ENCODE results near the gene PPFIA4. TPM values are rescaled to one million over a fixed set of nuclear protein-coding genes. Genes with fewer than 3 reads are reported as not detected.

PPFIA4 gene
- total RNA-seq, 3 donors from 2014 or later (not counting 1 experiment from before 2014, with no cell fraction given), result 0.18 to 0.88 (median 0.33) TPM

DNA sequence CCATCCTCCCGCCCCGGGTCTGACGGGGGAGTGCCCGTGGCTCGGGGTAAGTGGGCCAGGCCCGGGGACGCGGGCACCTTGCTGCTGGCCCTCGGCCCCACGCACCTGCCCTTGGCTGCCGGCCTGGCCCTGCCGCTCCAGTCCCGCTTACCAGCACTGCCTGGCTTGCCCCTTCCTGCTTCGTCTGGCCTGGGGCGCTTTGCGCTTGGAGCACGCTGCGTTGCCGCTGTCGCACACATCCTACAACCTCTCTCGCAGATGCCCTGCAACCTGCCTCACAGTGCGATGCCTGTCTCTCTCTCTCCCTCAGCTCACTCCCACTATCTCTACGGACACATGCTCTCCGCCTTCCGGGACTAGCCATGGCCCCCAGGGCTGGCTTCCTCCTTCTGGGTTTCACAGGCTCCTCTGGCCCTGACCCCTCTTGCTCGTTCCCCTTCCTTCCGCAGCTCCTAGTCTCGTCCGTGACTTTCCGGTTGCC lies 49.8 kb downstream of the PPFIA4 start:
- 6% methylated on average over 30 of the region's 30 CpGs for WGBS (ENCODE audit: insufficient coverage)
- Mint-ChIP-seq H3K27ac (peak overlapping the region in 1 of 2 donors; percentile 47), H3K27me3 (ENCODE audit: low read depth in 2 of 2) (peaks cover 47 to 59% of the 10 kb centered on the region in 2 donors), H3K36me3 (no peaks in the 10 kb centered on the region), H3K4me1 (peaks cover 4 to 6% of the 10 kb centered on the region in 2 donors), H3K4me3 (peak overlapping the region; percentile 39), H3K9me3 (no peaks in the 10 kb centered on the region)
- DNase-seq (no peak), ATAC-seq (peak in 1 of 3 donors; percentile 17)
- Histone ChIP-seq H3K27ac (ENCODE audit: low read length) (no peak overlapping the region), H3K4me1 (ENCODE audit: control insufficient read depth, insufficient read depth, low read length) (peaks cover 12% of the 10 kb centered on the region), H3K36me3 (ENCODE audit: control insufficient read depth, insufficient read depth, low read length) (no peaks in the 10 kb centered on the region), H3K9me3 (ENCODE audit: control insufficient read depth, insufficient read depth, low read length) (no peaks in the 10 kb centered on the region), H3K27me3 (ENCODE audit: control insufficient read depth, insufficient read depth, low read length) (peaks cover 2% of the 10 kb centered on the region), H3K4me3 (ENCODE audit: low read length) (peak overlapping the region; percentile 4)
- intact Hi-C loops (cut with micrococcal nuclease), result no loop called here
- TF ChIP-seq, protein P1, sequence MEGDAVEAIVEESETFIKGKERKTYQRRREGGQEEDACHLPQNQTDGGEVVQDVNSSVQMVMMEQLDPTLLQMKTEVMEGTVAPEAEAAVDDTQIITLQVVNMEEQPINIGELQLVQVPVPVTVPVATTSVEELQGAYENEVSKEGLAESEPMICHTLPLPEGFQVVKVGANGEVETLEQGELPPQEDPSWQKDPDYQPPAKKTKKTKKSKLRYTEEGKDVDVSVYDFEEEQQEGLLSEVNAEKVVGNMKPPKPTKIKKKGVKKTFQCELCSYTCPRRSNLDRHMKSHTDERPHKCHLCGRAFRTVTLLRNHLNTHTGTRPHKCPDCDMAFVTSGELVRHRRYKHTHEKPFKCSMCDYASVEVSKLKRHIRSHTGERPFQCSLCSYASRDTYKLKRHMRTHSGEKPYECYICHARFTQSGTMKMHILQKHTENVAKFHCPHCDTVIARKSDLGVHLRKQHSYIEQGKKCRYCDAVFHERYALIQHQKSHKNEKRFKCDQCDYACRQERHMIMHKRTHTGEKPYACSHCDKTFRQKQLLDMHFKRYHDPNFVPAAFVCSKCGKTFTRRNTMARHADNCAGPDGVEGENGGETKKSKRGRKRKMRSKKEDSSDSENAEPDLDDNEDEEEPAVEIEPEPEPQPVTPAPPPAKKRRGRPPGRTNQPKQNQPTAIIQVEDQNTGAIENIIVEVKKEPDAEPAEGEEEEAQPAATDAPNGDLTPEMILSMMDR (IDR thresholded peaks at IDR 0.05), result no peak

DNA sequence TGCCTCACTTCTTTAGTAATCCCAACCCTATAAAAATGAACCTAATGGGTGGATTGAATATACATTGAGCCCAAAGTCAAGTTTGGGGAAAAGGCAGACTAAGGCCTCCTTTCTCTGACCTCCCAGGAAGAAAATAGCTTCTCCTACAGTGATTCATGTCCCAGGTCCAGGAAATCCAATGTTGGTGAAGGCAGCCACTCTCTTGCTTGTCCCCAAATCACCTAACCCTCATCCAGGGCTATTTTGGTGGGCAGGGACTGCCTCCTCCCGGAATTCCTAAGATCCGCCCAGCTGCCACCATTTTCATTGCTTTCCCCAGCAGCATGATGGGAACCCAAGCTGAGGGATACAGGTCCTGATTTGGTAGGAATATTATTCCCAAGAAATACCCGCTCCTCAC lies 51.1 kb downstream of the PPFIA4 start:
- Histone ChIP-seq H3K9me3 (ENCODE audit: control insufficient read depth, insufficient read depth, low read length) (no peaks in the 10 kb centered on the region), H3K4me3 (ENCODE audit: low read length) (no peak overlapping the region), H3K4me1 (ENCODE audit: control insufficient read depth, insufficient read depth, low read length) (peaks cover 12% of the 10 kb centered on the region), H3K36me3 (ENCODE audit: control insufficient read depth, insufficient read depth, low read length) (no peaks in the 10 kb centered on the region), H3K27me3 (ENCODE audit: control insufficient read depth, insufficient read depth, low read length) (peaks cover 2% of the 10 kb centered on the region), H3K27ac (ENCODE audit: low read length) (no peak overlapping the region)
- TF ChIP-seq, protein P1 (IDR thresholded peaks at IDR 0.05), result no peak
- Mint-ChIP-seq H3K27me3 (ENCODE audit: low read depth in 2 of 2) (peaks cover 49 to 63% of the 10 kb centered on the region in 2 donors), H3K36me3 (no peaks in the 10 kb centered on the region), H3K4me1 (peaks cover 4 to 6% of the 10 kb centered on the region in 2 donors), H3K4me3 (no peak overlapping the region), H3K27ac (no peak overlapping the region), H3K9me3 (no peaks in the 10 kb centered on the region)
- DNase-seq (no peak), ATAC-seq (no peak)
- intact Hi-C loops (cut with micrococcal nuclease), result no loop called here
- WGBS (ENCODE audit: insufficient coverage), result 100% methylated on average over 2 of the region's 3 CpGs

DNA sequence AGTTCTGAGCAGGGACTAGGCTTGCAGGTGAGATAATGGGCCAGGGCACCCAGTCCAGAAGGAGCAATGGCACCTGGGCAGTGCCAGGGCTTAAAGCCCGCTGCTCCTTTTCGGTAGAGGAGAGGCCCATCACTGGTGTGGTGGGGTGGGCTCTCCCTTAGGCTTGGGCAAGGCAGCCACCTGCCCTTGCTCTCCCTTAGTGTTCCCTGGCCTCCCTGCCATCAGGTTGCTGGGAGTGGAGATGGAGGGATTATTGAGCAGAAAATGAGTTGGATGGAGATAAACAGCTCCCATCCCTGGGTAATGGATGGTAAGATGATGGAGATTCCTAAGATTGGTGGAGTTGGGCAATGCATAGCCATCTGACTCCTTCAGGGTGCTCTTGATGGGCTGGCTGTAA lies 51.7 kb downstream of the PPFIA4 start:
- H3K36me3 Mint-ChIP-seq, result no peaks in the 10 kb centered on the region
- WGBS (ENCODE audit: insufficient coverage), result 95% methylated on average over 2 of the region's 2 CpGs

More for the DNA sequence above, 51.7 kb downstream of the PPFIA4 start:
- H3K4me1 Mint-ChIP-seq, result peaks cover 4 to 6% of the 10 kb centered on the region in 2 donors
- no peaks in the 10 kb centered on the region for H3K36me3 ChIP-seq (ENCODE audit: control insufficient read depth, insufficient read depth, low read length)
- ATAC-seq (no peak), DNase-seq (no peak)
- H3K4me1 ChIP-seq (ENCODE audit: control insufficient read depth, insufficient read depth, low read length), result peaks cover 12% of the 10 kb centered on the region
- intact Hi-C loops (cut with micrococcal nuclease), result no loop called here
- H3K27me3 ChIP-seq (ENCODE audit: control insufficient read depth, insufficient read depth, low read length), result peaks cover 2% of the 10 kb centered on the region
- H3K9me3 ChIP-seq (ENCODE audit: control insufficient read depth, insufficient read depth, low read length), result no peaks in the 10 kb centered on the region
- H3K9me3 Mint-ChIP-seq, result no peaks in the 10 kb centered on the region
- H3K4me3 Mint-ChIP-seq, result no peak overlapping the region
- peaks cover 47 to 57% of the 10 kb centered on the region in 2 donors for H3K27me3 Mint-ChIP-seq (ENCODE audit: low read depth in 2 of 2)
- TF ChIP-seq, protein P1 (IDR thresholded peaks at IDR 0.05), result no peak
- H3K27ac ChIP-seq (ENCODE audit: low read length), result no peak overlapping the region
- no peak overlapping the region for H3K27ac Mint-ChIP-seq
- no peak overlapping the region for H3K4me3 ChIP-seq (ENCODE audit: low read length)

Measured in natural killer cell (primary cell).